Astrocyte of the hippocampus (primary cell): ENCODE measurements around the gene MAGIX.
"Not testable (repeated sequence)": the region's sequence is repeated elsewhere in the genome, so short reads cannot be mapped to it uniquely, and the experiment has no call there.

Experiments used
- DNase-seq: peaks from one replicate; pipeline ENCODE4 v3.0.0; 2011; ENCODE audit warnings: low read depth, low spot score

Gene MAGIX

DNA sequence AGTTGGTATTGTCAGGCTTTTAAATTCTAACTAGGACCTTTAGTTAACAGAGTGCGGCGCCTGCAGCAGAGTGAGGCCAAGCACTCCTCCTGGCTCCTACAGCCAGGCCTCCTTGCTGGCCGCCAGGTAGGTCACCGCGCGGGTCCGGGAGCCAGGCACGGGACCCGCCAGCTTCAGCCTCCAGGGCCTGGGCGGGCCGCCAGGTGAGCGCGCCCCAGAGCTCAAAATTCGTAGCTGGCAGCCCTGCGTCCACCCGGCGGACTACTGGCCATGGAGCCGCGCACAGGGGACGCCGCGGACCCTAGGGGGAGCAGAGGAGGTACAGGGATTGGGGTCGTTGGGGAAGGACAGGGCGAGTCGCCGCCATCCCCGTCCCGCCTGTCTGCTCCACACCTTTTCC, at the start of gene MAGIX:
Gene MAGIX, plus strand, starts transcription at position 139 of the 400 bp plus-strand sequence. Its CDS starts 132 bp downstream, at position 271.
- no peak for DNase-seq

DNA sequence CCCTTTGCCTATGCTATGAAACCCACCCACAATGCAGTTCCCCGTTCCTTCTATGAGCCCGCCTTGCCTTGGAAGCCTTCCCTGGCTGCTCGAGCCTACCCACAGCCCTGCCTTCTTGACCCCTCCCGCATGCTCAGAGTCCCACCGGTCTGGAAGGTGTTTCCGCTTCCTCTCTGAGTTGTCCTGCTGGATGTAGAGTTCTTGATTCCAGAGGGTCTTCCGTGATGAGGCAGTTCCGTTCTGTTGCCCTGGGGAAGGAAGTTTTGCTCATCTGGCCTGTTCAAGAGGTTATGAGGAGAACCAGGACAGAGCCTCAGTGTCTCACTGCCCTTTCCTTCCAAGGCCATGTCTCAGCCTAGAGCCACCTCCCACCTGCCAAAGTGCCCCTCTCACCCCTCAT, 46.5 kb upstream of the MAGIX start:
- DNase-seq: no peak

DNA sequence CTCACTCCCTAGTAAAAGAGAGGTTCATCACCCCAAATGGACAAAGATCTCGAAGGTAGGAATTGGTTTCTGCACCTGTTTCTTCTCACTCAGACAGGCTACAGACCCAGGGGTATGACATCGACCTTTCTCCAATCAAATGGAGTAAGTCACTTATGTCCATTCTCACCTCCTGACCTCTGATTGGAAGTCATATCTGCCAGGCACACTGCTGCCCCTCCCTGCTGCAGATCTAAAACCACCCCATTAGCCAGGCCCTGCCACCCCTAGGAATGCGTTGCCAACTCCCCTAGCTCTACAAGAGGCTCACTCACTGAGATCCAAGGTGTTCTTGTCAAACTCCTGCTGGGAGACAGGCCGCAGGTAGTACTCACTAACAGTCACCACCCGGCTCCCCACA, 45.8 kb upstream of the MAGIX start:
- DNase-seq: no peak

DNA sequence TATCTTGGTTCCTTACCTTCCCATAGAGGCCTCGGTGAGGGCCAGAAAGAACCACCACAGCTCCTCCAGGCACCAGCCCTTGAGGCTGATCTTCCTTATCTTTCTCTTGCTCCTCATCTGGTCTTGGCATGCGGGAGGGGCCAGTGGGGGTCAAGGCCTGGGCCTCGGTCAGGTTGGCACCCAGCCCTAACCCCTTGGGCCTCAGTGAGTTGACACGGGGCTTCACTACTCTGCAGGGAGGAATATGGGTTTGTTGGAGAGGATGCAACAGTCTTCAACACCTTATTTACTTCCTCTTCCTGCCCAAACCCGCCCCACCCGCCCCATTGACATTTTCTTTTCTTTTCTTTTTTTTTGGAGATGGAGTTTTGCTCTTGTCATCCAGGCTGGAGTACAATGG, 45.0 kb upstream of the MAGIX start:
- DNase-seq: no peak

DNA sequence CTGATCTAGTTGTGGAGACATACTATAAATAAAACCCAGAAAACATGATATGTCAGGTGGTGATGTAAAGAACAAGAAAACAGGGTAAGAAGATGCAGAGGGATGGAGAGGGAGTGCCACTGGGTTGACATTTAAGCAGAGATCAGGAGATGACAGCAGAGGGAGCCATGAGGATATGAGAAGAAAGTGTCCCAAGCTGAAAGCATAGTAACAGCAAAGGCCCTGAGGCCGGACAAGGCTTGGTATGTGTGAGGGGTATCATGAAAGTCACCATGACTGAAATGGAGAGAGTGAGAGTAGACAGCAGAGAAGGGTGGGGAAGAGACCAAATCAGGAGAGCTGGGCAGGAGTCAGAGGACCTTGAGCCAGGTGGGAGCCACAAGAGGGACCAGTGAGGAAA, 42.5 kb upstream of the MAGIX start:
- DNase-seq: no peak

DNA sequence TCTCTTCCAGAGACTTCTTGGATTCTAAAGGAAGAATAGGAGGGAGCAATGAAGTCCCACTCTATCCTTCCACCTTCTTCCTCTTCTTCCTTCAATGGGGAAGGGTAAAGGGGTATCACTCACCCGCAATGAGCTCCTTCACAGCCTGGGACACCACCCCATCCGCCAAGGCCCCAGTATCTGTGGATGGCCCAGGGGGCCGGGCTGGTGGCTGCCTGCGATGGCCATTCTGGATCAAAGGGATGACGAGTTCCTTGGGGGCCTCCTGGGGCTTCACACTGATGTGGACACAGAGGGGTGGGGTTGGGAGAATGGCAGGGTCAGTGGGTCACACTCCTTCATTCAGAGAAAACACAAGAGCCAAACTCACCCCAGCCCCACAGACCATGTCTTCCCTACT, 40.1 kb upstream of the MAGIX start:
- no peak for DNase-seq

DNA sequence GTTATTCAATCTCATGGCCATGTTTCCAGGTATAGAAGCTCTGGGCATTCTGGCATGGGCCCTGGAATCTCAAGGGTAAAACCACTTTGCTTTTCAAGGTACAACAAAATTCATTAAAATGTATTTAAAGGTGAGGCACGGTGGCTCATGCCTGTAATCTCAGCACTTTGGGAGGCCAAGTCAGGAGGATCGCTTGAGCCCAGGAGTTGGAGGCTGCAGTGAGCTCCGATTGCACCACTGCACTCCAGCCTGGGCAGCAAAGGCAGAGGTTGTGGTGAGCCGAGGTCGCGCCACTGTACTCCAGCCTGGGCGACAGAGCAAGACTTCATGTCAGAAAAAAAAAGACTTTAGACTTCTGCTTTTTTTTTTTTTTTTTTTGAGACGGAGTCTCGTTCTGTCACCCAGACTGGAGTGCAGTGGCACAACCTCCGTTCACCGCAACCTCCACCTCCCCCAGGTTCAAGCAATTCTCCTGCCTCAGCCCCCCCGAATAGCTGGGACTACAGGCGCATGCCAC, 34.8 kb upstream of the MAGIX start:
- DNase-seq: not testable (repeated sequence)

DNA sequence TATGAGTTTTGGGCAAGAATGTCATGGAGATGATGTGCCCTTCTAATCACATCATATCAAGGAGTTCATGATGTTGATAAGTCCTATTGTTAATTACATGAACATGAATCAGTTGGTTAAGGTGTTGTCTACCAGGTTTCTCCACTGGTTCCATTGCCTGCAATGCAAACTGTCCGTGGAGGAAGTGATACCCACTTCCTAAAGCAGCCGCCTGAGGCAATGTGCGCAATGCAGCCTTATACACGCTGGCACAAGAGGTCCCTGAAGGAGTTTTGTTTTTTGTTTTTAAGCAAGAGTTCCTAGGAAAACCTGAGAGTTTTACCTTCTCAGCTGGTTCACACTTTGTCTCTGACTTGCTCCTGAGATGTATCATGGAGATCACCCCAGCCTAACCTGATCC, 33.1 kb upstream of the MAGIX start:
- no peak for DNase-seq

DNA sequence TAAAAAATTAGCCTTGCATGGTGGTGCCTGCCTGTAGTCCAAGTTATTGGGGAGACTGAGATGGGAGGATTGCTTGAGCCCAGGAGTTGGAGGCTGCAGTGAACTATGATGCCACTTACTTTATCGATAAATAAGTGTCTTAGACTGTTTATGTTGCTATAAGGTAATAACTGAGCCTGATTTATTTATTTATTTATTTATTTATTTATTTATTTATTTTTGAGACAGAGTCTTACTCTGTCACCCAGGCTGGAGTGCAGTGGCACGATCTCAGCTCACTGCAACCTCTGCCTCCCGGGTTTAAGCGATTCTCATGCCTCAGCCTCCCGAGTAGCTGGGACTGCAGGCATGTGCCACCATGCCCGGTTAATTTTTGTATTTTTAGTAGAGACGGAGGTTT, 30.3 kb upstream of the MAGIX start:
- not testable (repeated sequence) for DNase-seq

DNA sequence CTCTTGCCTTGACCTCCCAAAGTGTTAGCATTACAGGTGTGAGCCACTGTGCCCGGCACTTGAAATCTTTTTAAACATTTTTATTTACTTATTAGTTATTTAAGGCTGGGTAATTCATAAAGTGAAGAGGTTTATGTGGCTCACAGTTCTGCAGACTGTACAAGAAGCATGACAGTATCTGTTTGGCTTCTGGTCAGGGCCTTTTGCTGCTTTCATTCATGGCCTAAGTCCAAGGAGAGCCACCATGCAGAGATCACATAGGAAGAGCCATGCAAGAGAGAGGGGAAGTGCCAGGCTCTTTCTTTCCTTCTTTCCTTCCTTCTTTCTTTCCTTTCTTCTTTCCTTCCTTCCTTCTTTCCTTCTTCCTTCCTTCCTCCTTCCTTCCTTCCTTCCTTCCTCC, 28.8 kb upstream of the MAGIX start:
- DNase-seq: no peak

DNA sequence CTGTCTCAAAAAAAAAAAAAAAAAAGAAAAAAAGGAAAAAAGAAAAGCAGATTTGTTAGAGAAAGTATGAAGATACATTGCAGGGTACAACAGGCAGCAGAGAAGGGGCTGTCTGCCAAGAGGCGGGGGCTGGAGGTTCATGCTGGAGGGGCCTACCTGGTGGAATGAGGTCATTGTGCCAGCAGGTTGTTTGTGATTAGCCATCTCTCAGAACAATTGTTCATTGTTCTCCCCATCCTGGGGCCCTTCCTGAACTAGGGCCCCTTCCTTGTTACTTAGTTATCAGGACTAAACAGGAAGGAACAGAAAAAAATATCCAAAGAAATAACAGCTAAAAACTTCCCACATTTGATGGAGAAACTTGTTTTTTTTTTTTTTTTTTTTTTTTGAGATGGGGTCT, 25.1 kb upstream of the MAGIX start:
- DNase-seq: no peak

DNA sequence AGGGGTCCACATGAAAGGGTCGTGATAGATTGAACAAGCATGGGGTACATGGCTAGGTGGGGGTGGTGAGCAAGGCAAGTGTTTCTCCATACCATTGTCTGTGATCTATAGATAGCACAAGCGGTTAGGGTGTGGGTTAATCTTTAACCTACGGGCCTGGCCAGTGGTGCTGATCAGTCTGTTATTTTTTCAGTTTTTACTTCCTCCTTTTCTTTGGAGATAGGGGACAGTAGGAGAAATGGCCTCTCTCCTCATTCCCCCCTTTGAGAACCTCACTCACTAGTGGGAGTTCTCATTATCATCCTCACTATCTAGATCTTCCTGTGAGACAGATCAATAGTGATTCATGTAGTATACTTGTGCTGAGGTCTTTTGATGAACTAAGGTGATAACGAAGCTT, 22.8 kb upstream of the MAGIX start:
- no peak for DNase-seq

DNA sequence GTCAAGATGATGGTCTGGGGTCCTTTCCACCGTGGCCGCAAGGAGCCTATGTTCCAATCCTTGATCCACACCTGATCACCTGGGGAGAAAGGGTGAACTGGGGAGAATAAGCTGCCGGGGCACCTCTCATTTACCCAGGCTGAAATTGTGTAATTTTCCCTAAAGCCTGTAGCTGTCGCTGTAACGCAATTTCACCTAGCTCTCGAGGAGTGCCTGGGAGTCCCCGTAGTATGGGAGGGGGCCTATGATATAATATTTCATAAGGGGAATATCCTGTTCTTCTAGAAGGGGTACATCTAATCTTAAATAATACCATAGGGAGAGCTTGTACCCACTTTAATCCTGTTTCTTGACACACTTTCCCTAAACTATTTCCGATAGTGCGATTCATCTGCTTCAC, 20.3 kb upstream of the MAGIX start:
- not testable (repeated sequence) for DNase-seq

DNA sequence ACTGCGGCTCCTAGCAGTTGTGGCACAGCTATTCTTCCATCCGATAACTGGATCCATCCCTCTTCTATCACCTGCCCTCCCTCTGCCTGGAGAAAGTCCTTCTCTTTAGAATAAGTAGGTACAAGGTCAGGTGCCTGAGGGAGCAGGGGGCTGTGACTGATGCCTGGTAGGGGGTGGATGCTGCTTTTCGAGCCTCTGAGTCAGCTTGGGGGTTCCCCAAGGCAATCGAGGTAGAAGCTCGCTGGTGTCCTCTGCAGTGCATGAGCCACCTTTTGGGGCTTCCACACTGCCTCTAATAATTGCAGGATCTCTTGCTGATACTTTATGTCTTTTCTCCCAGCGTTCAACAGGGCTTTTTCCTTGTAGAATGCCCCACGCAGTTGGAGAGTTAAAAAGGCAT, 19.4 kb upstream of the MAGIX start:
- not testable (repeated sequence) for DNase-seq

DNA sequence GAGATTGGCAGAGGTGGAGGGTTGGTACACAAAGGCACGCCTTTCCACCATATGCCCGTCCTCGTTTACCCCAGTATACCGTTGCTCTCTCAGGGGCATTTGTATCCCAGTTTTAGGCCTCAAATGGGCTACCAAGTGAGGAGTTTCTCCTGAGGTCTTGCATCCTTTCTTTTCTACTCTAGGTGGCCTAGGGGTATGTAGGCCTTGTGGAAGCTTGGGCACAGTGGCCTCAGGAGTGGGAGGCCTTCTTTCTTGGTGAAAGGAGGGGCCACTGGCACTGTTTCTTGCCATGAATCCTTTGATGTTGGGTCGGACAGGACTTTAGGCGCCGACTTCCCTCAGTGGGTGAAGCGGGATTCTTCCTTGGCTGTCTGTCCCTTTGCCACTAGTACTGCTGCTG, 15.3 kb upstream of the MAGIX start:
- DNase-seq: no peak

DNA sequence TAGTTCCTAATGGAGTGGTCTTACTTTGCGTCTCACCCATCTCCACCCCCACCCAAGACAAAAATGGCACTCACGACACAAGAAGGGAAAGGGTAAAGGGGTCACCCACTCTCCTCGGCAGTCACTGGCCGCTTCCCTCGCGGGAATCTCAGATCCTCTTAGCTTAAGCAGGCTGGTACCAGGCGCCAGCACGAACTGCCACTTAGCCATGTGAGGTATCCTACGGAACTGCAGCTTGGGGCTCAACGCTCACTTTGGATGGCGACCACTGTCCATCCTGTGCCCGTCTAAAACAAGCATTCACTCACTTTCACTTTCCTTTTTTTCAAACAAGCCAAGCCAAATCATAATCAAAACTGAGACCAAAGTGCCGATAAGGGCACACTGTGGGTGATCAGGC, 14.6 kb upstream of the MAGIX start:
- DNase-seq: no peak

DNA sequence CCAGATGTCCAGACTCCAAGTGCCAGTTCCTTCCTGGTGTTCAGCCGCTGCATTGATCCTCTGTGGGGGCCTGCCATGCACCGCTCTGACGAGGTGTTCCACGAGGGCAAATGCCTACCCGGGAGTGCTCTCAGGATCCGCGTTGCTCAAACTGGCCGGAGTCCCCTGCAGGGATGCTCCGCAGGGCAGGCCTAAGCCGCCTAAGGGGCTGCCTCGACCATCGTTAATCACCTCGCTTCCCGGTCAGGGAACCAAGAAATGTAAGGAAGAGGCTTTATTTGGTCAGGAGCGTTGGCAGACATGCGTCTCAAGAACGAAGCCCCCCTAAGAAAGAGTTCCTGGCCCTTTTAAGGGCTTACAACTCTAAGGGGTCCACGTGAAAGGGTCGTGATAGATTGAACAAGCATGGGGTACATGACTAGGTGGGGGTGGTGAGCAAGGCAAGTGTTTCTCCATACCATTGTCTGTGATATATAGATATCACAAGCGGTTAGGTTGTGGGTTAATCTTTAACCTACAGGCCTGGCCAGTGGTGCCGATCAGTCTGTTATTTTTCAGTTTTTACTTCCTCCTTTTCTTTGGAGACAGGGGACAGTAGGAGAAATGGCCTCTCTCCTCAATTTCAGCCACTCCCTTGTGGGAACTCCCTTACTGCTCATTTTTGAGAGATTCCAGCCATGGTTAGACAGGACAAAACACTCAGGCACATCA, 14.0 kb upstream of the MAGIX start:
- not testable (repeated sequence) for DNase-seq

DNA sequence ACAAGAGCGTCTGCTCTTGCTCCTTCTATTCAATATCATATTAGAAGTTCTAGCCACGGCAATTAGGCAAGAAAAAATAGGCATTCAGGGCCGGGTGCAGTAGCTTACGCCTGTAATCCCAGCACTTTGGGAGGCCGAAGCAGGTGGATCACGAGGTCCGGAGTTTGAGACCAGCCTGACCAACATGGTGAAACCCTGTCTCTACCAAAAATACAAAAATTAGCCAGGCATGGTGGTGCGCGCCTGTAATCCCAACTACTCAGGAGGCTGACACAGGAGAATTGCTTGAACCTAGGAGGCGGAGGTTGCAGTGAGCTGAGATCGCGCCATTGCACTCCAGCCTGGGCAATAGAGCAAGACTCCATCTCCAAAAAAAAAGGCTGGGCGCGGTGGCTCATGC, 13.3 kb upstream of the MAGIX start:
- DNase-seq: not testable (repeated sequence)

DNA sequence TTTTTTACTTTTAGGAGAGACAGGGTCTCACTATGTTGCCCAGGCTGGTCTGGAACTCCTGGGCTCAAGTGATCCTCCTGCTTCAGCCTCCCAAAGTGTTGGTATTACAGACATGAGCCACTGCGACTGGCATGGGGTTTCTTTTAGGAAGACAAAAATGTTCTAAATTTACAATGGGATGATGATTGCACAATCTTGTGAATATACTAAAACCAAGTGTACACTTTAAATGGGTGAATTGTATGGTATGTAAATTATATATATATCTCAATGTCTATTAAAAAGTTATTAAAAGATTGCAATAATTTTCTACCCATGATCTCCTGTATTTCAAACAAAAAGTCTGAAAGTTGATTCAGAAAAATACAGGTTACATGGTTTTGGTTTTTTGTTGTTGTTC, 9.1 kb upstream of the MAGIX start:
- no peak for DNase-seq

DNA sequence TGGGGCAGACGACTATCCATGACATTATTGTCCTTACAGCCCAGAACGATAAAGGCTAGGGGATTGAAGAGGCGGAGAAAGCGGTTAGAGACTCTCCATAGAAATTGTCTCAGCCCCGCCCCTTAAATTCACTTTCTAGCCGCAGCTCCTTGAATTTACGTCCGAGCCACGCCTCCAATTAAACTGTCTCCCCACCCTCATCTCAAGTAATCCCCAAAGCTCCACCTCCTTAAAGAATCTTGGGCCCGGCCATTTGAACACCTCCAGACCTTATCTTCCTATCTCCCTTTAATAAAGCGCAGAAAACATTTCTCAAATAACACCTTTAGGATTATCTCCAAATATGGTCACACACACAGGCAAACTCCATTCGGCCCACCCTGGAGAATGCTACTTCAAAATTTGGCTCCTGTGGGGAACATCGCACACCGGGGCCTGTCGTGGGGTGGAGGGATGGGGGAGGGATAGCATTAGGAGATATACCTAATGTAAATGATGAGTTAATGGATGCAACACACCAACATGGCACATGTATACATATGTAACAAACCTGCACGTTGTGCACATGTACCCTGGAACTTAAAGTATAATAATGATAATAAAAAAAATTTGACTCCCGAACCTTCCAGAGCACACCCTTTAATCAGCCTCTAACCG, 7.2 kb upstream of the MAGIX start:
- DNase-seq: peak; percentile 78

DNA sequence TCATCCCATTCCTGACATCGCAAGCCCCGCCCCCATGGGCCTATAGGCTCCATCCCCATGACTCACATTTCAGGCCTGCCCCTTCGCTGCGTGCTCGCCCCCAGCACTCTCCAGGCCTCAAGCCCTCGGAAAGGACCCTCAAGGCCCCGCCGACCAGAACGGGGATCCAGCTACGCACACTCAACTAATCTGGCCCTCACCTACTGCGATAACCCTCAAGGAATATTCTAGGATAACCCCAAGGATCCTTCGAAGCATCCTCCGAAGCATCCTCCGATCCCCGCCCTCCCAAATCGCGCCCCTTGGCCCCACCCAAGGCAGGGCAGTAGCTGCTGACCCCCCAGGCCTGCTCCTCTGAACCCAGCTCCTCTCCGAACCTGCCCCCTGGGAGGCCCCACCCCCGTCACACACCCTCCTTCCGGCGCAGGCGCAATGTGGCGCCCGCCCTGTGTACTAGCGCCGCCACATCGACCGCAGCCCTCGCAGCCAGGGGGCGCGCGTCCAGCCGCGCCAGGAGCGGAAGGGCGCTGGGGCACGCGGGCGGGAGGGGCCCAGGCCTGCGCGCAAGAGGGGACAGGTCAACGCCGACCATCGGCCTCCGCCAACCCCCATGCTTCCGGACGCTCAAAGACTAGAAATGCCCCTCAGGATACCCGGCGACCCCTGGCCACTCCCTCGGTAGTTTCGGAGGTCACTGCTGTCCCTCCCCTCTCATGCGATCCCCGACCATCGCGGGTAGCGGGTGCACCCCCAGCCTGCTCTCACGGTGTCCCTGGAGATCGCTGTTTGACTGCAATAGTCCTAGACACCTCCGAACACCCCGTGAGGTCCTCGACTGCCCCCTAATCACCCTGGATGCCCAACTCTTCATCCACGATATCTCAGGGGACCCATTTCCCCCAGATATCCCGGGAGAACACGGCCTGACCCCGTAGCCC, 6.4 kb upstream of the MAGIX start:
- peak; percentile 91 for DNase-seq

DNA sequence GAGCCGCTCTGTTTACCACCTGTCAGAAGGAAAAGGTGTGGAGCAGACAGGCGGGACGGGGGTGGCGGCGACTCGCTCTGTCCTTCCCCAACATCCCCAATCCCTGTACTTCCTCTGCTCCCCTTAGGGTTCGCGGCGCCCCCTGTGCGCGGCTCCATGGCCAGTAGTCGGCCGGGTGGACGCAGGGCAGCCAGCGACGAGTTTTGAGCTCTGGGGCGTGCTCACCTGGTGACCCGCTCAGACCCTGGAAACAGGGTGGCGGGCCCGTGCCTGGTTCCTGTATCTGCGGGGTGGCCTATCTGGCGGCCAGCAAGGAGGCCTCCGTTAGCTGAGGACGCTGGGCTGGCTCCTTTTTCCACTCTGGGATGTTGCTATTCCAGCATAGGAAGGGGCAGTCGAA, 5.4 kb upstream of the MAGIX start:
- no peak for DNase-seq
